HepG2 (cell line): ENCODE results near the gene KMT2A. TPM values are rescaled to one million over a fixed set of nuclear protein-coding genes. Genes with fewer than 3 reads are reported as not detected.

Source experiments
- CBFB ChIP-seq: sonication (generic); formaldehyde crosslinking; IDR thresholded peaks from 2 replicates; pipeline ENCODE4 v1.4.0; 2020; ENCODE audit warnings: missing genetic modification reagents
- CREB3 ChIP-seq: sonication (generic); formaldehyde crosslinking; IDR thresholded peaks from 2 replicates; pipeline ENCODE4 v1.5.0; 2020; ENCODE audit warnings: missing genetic modification reagents
- DBP ChIP-seq: sonication (generic); formaldehyde crosslinking; IDR thresholded peaks from 2 replicates; pipeline ENCODE4 v1.4.0; 2020; ENCODE audit warnings: missing genetic modification reagents; ENCODE audit errors: not compliant biosample characterization
- FOXK2 ChIP-seq: fragments of 450-650 bp; IDR thresholded peaks from 2 replicates; pipeline ENCODE4 v1.6.1; 2016
- GATAD2A ChIP-seq: IDR thresholded peaks from 2 replicates; pipeline ENCODE4 v1.6.1; 2016
- GFI1 ChIP-seq: sonication (generic); formaldehyde crosslinking; IDR thresholded peaks from 2 replicates; pipeline ENCODE4 v1.5.0; 2020; ENCODE audit warnings: missing genetic modification reagents, mild to moderate bottlenecking, borderline replicate concordance
- ISL2 ChIP-seq: sonication (generic); formaldehyde crosslinking; IDR thresholded peaks from 2 replicates; pipeline ENCODE4 v1.5.0; 2020; ENCODE audit warnings: missing genetic modification reagents
- KDM5B ChIP-seq: sonication (generic); formaldehyde crosslinking; IDR thresholded peaks from 2 replicates; pipeline ENCODE4 v1.4.0; 2020; ENCODE audit warnings: missing genetic modification reagents, mild to moderate bottlenecking, borderline replicate concordance
- MLXIP ChIP-seq: sonication (generic); formaldehyde crosslinking; IDR thresholded peaks from 2 replicates; pipeline ENCODE4 v1.9.0; 2021; ENCODE audit warnings: missing genetic modification reagents, borderline replicate concordance
- MZF1 ChIP-seq: sonication (generic); formaldehyde crosslinking; IDR thresholded peaks from 2 replicates; pipeline ENCODE4 v1.8.1; 2023; ENCODE audit warnings: mild to moderate bottlenecking, missing genetic modification reagents, borderline replicate concordance
- NR1H2 ChIP-seq: sonication (generic); formaldehyde crosslinking; IDR thresholded peaks from 2 replicates; pipeline ENCODE4 v1.8.1; 2022; ENCODE audit warnings: low read depth, missing genetic modification reagents, borderline replicate concordance
- SIX1 ChIP-seq: sonication (generic); formaldehyde crosslinking; IDR thresholded peaks from 2 replicates; pipeline ENCODE4 v1.4.0; 2020; ENCODE audit warnings: missing genetic modification reagents, borderline replicate concordance
- SMYD3 ChIP-seq: sonication (generic); formaldehyde crosslinking; IDR thresholded peaks from 2 replicates; pipeline ENCODE4 v1.8.1; 2023; ENCODE audit warnings: mild to moderate bottlenecking, missing genetic modification reagents
- TBP ChIP-seq: sonication (generic); formaldehyde crosslinking; IDR thresholded peaks from 2 replicates; pipeline ENCODE4 v1.5.0; 2020; ENCODE audit warnings: missing genetic modification reagents
- ZBTB21 ChIP-seq: sonication (generic); formaldehyde crosslinking; IDR thresholded peaks from 2 replicates; pipeline ENCODE4 v1.4.0; 2020; ENCODE audit warnings: missing genetic modification reagents
- ZEB1 ChIP-seq: IDR thresholded peaks from 2 replicates; pipeline ENCODE4 v1.6.1; 2012; ENCODE audit warnings: mild to moderate bottlenecking, low read depth, inconsistent platforms; ENCODE audit not compliant: insufficient replicate concordance
- ZFX ChIP-seq: sonication (generic); formaldehyde crosslinking; IDR thresholded peaks from 2 replicates; pipeline ENCODE4 v1.4.0; 2020; ENCODE audit warnings: mild to moderate bottlenecking, low read depth, missing genetic modification reagents, moderate library complexity
- ZNF20 ChIP-seq: sonication (generic); formaldehyde crosslinking; IDR thresholded peaks from 2 replicates; pipeline ENCODE4 v1.4.0; 2020; ENCODE audit warnings: mild to moderate bottlenecking, moderate library complexity, missing genetic modification reagents
- ZNF205 ChIP-seq: IDR thresholded peaks from 2 replicates; pipeline ENCODE4 v1.6.1; 2018; ENCODE audit warnings: missing biosample characterization, missing genetic modification reagents
- ZNF263 ChIP-seq: sonication (generic); formaldehyde crosslinking; IDR thresholded peaks from 2 replicates; pipeline ENCODE4 v1.4.0; 2020; ENCODE audit warnings: missing genetic modification reagents
- ZNF484 ChIP-seq: sonication (generic); formaldehyde crosslinking; IDR thresholded peaks from 2 replicates; pipeline ENCODE4 v1.5.1; 2020; ENCODE audit warnings: mild to moderate bottlenecking, low read depth, missing genetic modification reagents, borderline replicate concordance
- ZNF589 ChIP-seq: sonication (generic); formaldehyde crosslinking; conservative IDR thresholded peaks from 2 replicates; pipeline ENCODE4 v1.8.0; 2022; ENCODE audit warnings: mild to moderate bottlenecking, moderate library complexity, missing genetic modification reagents
- ZNF720 ChIP-seq: sonication (generic); formaldehyde crosslinking; IDR thresholded peaks from 2 replicates; pipeline ENCODE4 v1.4.0; 2020; ENCODE audit warnings: missing genetic modification reagents
- ZNF800 ChIP-seq: sonication (generic); formaldehyde crosslinking; IDR thresholded peaks from 2 replicates; pipeline ENCODE4 v1.4.0; 2020; ENCODE audit warnings: missing genetic modification reagents
- polyA plus RNA-seq, 8 experiments: library from polyadenylated mRNA; depleted of rRNA in 3 of 8; stranded (reverse) in 7 of 8; unstranded in 1 of 8; fragments of >200 nt; fragmentation: Illumina TruSeq in 4 of 8; extraction: Trizol in 4 of 8; gene quantifications; 2 replicates each; pipeline versions ENCODE4 v1.2.1 to v1.2.3, GENCODE V29; 2011 to 2016; ENCODE audit warnings: low read depth in 4 of 8, missing spikeins in 1 of 8, mixed read lengths in 1 of 8; ENCODE audit not compliant: insufficient read depth in 1 of 8
- total RNA-seq, 5 experiments: library from RNA; depleted of rRNA; stranded (reverse); fragments of >200 nt; fragmentation: Illumina TruSeq; extraction: Trizol; gene quantifications; 2 replicates each; pipeline ENCODE4 v1.2.3, GENCODE V29; 2016; ENCODE audit warnings: low read depth in 1 of 5

KMT2A gene
- total and polyA plus RNA-seq, 2 of the 13 experiments (the other 11 are each of a cell fraction or from before 2014, with no cell fraction given): 12.4 to 20.0 TPM

- TF ChIP-seq ZNF800: no peak
- TF ChIP-seq ZEB1: peak; percentile 43
- no peak for TF ChIP-seq SMYD3 (CRISPR knock-in tag)
- TF ChIP-seq ISL2 (CRISPR knock-in tag): peak; percentile 14; the same call in 1 of the 2 replicates
- TF ChIP-seq FOXK2: no peak
- TF ChIP-seq ZBTB21 (CRISPR knock-in tag): no peak
- TF ChIP-seq ZNF205 (CRISPR knock-in tag): no peak
- TF ChIP-seq ZNF720 (CRISPR knock-in tag): no peak
- TF ChIP-seq ZNF20: no peak
- no peak for TF ChIP-seq SIX1
- TF ChIP-seq ZNF589: peak; percentile 77; the same call in 1 of the 2 replicates
- no peak for TF ChIP-seq MZF1 (CRISPR knock-in tag)
- no peak for TF ChIP-seq ZNF484 (CRISPR knock-in tag)
- no peak for TF ChIP-seq MLXIP (CRISPR knock-in tag)
- TF ChIP-seq DBP (CRISPR knock-in tag): no peak
- TF ChIP-seq TBP (CRISPR knock-in tag): no peak
- TF ChIP-seq CREB3: 0 out of 2 replicates have a peak, but pooled peaks have one; percentile 56
- TF ChIP-seq ZFX (CRISPR knock-in tag): peak; percentile 90
- TF ChIP-seq CBFB (CRISPR knock-in tag): peak; percentile 11; the same call in 1 of the 2 replicates
- TF ChIP-seq KDM5B (CRISPR knock-in tag): peak; percentile 88; the same call in 1 of the 2 replicates
- no peak for TF ChIP-seq NR1H2
- TF ChIP-seq GATAD2A: no peak
- TF ChIP-seq GFI1: 0 out of 2 replicates have a peak, but pooled peaks have one; percentile 35
- TF ChIP-seq ZNF263: no peak
Measured at GRCh38 chr11:118530683-118531596, 94.6 kb downstream of the KMT2A start, which contains the start of gene TMEM25 (continued).
